HepG2 (cell line): Measurements from ENCODE around the gene MYPN. TPM values are rescaled to one million over a fixed set of nuclear protein-coding genes. Genes with fewer than 3 reads are reported as not detected.

ENCODE experiments used
- CSRNP1 ChIP-seq: sonication (generic); formaldehyde crosslinking; IDR thresholded peaks from 2 replicates; pipeline ENCODE4 v1.8.1; 2023; ENCODE audit warnings: mild to moderate bottlenecking, missing genetic modification reagents
- PHF20 ChIP-seq: sonication (generic); formaldehyde crosslinking; IDR thresholded peaks from 2 replicates; pipeline ENCODE4 v1.5.0; 2020; ENCODE audit warnings: mild to moderate bottlenecking, missing genetic modification reagents
- RBM22 ChIP-seq: fragments of 200-400 bp; formaldehyde crosslinking; optimal IDR thresholded peaks from 2 replicates; pipeline ENCODE3; 2017; ENCODE audit warnings: mild to moderate bottlenecking, low read length, moderate library complexity
- TBP ChIP-seq: sonication (generic); formaldehyde crosslinking; IDR thresholded peaks from 2 replicates; pipeline ENCODE4 v1.5.0; 2020; ENCODE audit warnings: missing genetic modification reagents
- ZBTB39 ChIP-seq: sonication (generic); formaldehyde crosslinking; IDR thresholded peaks from 2 replicates; pipeline ENCODE4 v1.5.0; 2020; ENCODE audit warnings: missing genetic modification reagents
- ZMAT5 ChIP-seq: sonication (generic); formaldehyde crosslinking; IDR thresholded peaks from 2 replicates; pipeline ENCODE4 v1.5.0; 2020; ENCODE audit warnings: mild to moderate bottlenecking, low read depth, missing genetic modification reagents, borderline replicate concordance
- ZNF10 ChIP-seq: sonication (generic); formaldehyde crosslinking; IDR thresholded peaks from 2 replicates; pipeline ENCODE4 v1.4.0; 2020; ENCODE audit warnings: mild to moderate bottlenecking, low read depth, missing genetic modification reagents, borderline replicate concordance
- ZNF124 ChIP-seq: sonication (generic); formaldehyde crosslinking; IDR thresholded peaks from 2 replicates; pipeline ENCODE4 v1.4.0; 2020; ENCODE audit warnings: missing genetic modification reagents
- ZNF318 ChIP-seq: sonication (generic); formaldehyde crosslinking; IDR thresholded peaks from 2 replicates; pipeline ENCODE4 v1.4.0; 2020; ENCODE audit warnings: mild to moderate bottlenecking, missing genetic modification reagents
- ZNF383 ChIP-seq: sonication (generic); formaldehyde crosslinking; IDR thresholded peaks from 2 replicates; pipeline ENCODE4 v1.4.0; 2020; ENCODE audit warnings: missing genetic modification reagents, mild to moderate bottlenecking, borderline replicate concordance
- ZNF770 ChIP-seq: sonication (generic); formaldehyde crosslinking; IDR thresholded peaks from 2 replicates; pipeline ENCODE4 v1.5.0; 2020; ENCODE audit warnings: mild to moderate bottlenecking, missing genetic modification reagents
- ZSCAN22 ChIP-seq: sonication (generic); formaldehyde crosslinking; IDR thresholded peaks from 2 replicates; pipeline ENCODE4 v1.4.0; 2020; ENCODE audit warnings: mild to moderate bottlenecking, missing genetic modification reagents
- polyA plus RNA-seq, 8 experiments: library from polyadenylated mRNA; depleted of rRNA in 3 of 8; stranded (reverse) in 7 of 8; unstranded in 1 of 8; fragments of >200 nt; fragmentation: Illumina TruSeq in 4 of 8; extraction: Trizol in 4 of 8; gene quantifications; 2 replicates each; pipeline versions ENCODE4 v1.2.1 to v1.2.3, GENCODE V29; 2011 to 2016; ENCODE audit warnings: low read depth in 4 of 8, missing spikeins in 1 of 8, mixed read lengths in 1 of 8; ENCODE audit not compliant: insufficient read depth in 1 of 8
- total RNA-seq, 5 experiments: library from RNA; depleted of rRNA; stranded (reverse); fragments of >200 nt; fragmentation: Illumina TruSeq; extraction: Trizol; gene quantifications; 2 replicates each; pipeline ENCODE4 v1.2.3, GENCODE V29; 2016; ENCODE audit warnings: low read depth in 1 of 5

MYPN gene
- total and polyA plus RNA-seq, 2 of the 13 experiments (the other 11 are each of a cell fraction or from before 2014, with no cell fraction given): not detected

GRCh38 chr10:68074031-68074774 is 35.1 kb upstream of the MYPN start (continued):
- TF ChIP-seq ZBTB39 (CRISPR knock-in tag) (no peak), ZNF10 (CRISPR knock-in tag) (no peak), ZNF383 (no peak), CSRNP1 (CRISPR knock-in tag) (no peak), ZNF124 (CRISPR knock-in tag) (peak; percentile 73; the same call in 1 of the 2 replicates), RBM22 (no peak), PHF20 (CRISPR knock-in tag) (no peak), TBP (CRISPR knock-in tag) (no peak), ZMAT5 (no peak), ZNF318 (peak; percentile 32; the same call in 1 of the 2 replicates), ZNF770 (CRISPR knock-in tag) (peak; percentile 28; the same call in 1 of the 2 replicates), ZSCAN22 (CRISPR knock-in tag) (0 out of 2 replicates have a peak, but pooled peaks have one; percentile 25)
